Lung (tissue), 12 donors: ENCODE data around the gene PA2G4. TPM values are rescaled to one million over a fixed set of nuclear protein-coding genes. Genes with fewer than 3 reads are reported as not detected.

Source experiments
- ATAC-seq: fragments of 200-7000 bp; cut with Tn5 transposase; one replicate; pipeline ENCODE4 v1.9.1; 2020; ENCODE audit warnings: moderate number of reproducible peaks; ENCODE audit not compliant: insufficient read depth, low FRiP score
- DNase-seq, 3 donors: peaks; one replicate each; pipeline ENCODE4 v3.0.0-alpha.2; 2013 to 2017
- H3K27ac ChIP-seq, 2 donors: one replicate each; pipeline ENCODE4 v1.5.1; 2013; ENCODE audit warnings: mild to moderate bottlenecking in 2 of 2, moderate library complexity in 2 of 2, control low read depth in 1 of 2, inconsistent platforms in 1 of 2, low read depth in 1 of 2, low read length in 1 of 2
- H3K27me3 ChIP-seq, 3 donors: one replicate each; pipeline ENCODE4 v1.5.1; 2013; ENCODE audit warnings: low read length in 2 of 3; ENCODE audit not compliant: control insufficient read depth in 3 of 3, insufficient read depth in 3 of 3
- H3K36me3 ChIP-seq, 4 donors: one replicate each; pipeline ENCODE4 v1.5.1; 2013; ENCODE audit warnings: low read length in 4 of 4, mild to moderate bottlenecking in 1 of 4, moderate library complexity in 1 of 4; ENCODE audit not compliant: control insufficient read depth in 4 of 4, insufficient read depth in 4 of 4
- H3K4me1 ChIP-seq, 5 donors: one replicate each; pipeline ENCODE4 v1.5.1; 2013; ENCODE audit warnings: low read length in 5 of 5, mild to moderate bottlenecking in 2 of 5, moderate library complexity in 1 of 5; ENCODE audit not compliant: control insufficient read depth in 5 of 5, insufficient read depth in 5 of 5
- H3K4me3 ChIP-seq: one replicate; pipeline ENCODE4 v1.5.1; 2013; ENCODE audit warnings: mild to moderate bottlenecking, control low read depth, moderate library complexity
- H3K9ac ChIP-seq, 2 donors: one replicate each; pipeline ENCODE4 v1.5.1; 2013; ENCODE audit warnings: low read length in 2 of 2, control low read depth in 1 of 2; ENCODE audit not compliant: insufficient read depth in 1 of 2
- H3K9me3 ChIP-seq, 4 donors: one replicate each; pipeline ENCODE4 v1.5.1; 2013; ENCODE audit warnings: low read length in 3 of 4, mild to moderate bottlenecking in 1 of 4, moderate library complexity in 1 of 4; ENCODE audit not compliant: control insufficient read depth in 4 of 4, insufficient read depth in 3 of 4
- CTCF ChIP-seq: IDR thresholded peaks from 2 replicates; pipeline ENCODE4 v1.5.1; 2012; ENCODE audit warnings: mild to moderate bottlenecking; ENCODE audit errors: control extremely low read depth, extremely low read depth
- WGBS, 2 donors: extraction: QIAGEN DNeasy Blood & Tissue Kit; methylation state at CpG; one replicate each; pipeline ENCODE4 v1.1.7; 2013; 5-methylcytosine and 5-hydroxymethylcytosine counted together
- polyA plus RNA-seq, 2 donors: library from polyadenylated mRNA; stranded (reverse); fragments of 200-250 nt; gene quantifications; one replicate each; pipeline ENCODE4 v1.2.1, GENCODE V29; 2013
- total RNA-seq, 2 donors: library from RNA; depleted of rRNA in 1 of 2; stranded (reverse); fragments of >200 nt in 1 of 2; gene quantifications; one replicate each; pipeline ENCODE4 v1.2.1, GENCODE V29; 2014 to 2021
- donor health status: control.
- donor health status: control.
- donor health status: Bipolar disorder and iron deficiency.
- donor health status: healthy.
- donor health status: DM: yes; HTN: yes; CAD: no.

The PA2G4 gene
- total and polyA plus RNA-seq, 4 donors: 80.2 to 137 (median 89.4) TPM

DNA sequence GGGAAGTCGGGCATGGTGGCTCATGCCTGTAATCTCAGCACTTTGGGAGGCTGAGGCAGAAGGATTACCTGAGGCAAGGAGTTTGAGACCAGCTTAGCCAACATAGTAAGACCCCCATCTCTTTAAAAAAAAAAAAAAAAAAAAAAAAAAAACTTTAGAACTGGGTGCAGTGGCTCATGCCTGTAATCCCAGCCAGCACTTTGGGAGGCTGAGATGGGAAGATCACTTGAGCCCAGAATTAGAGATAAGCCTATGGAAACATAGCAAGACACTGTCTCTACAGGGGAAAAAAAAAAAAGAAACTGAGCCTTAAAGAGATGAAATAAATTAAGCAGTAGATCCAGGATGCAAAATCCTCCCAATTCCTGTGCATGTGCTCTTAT is 1.7 kb upstream of the PA2G4 start:
- Histone ChIP-seq H3K36me3 (peaks cover 4 to 13% (median 4%) of the 10 kb centered on the region in 4 donors), H3K4me1 (peaks cover 0 to 18% (median 3%) of the 10 kb centered on the region in 5 donors), H3K9me3 (no peaks in the 10 kb centered on the region), H3K9ac (no peak overlapping the region), H3K27me3 (no peaks in the 10 kb centered on the region), H3K27ac (no peak overlapping the region), H3K4me3 (no peak overlapping the region)
- DNase-seq (no peak), ATAC-seq (no peak)
- WGBS, 2 donors: 86 to 87% methylated on average over 1 of the region's 1 CpG
- no peak for TF ChIP-seq CTCF

- Histone ChIP-seq H3K36me3 (peaks cover 8 to 18% (median 9%) of the 10 kb centered on the region in 4 donors), H3K27me3 (no peaks in the 10 kb centered on the region), H3K9ac (peak overlapping the region in 1 of 2 donors; percentile 77), H3K4me3 (no peak overlapping the region), H3K27ac (peak overlapping the region in 1 of 2 donors; percentile 76), H3K9me3 (no peaks in the 10 kb centered on the region), H3K4me1 (peaks cover 0 to 18% (median 3%) of the 10 kb centered on the region in 5 donors)
- DNase-seq: no peak
- no peak for ATAC-seq
- WGBS, 2 donors: 45 to 47% methylated on average over 6 of the region's 6 CpGs
- TF ChIP-seq CTCF: no peak
These were observed 1.2 kb upstream of the PA2G4 start for GRCh38 chr12:56103066-56103711.

- Histone ChIP-seq H3K27me3 (no peaks in the 10 kb centered on the region), H3K9ac (peak overlapping the region in 1 of 2 donors; percentile 77), H3K36me3 (peaks cover 8 to 24% (median 11%) of the 10 kb centered on the region in 4 donors), H3K9me3 (no peaks in the 10 kb centered on the region), H3K27ac (peak overlapping the region; percentile 76 to 87), H3K4me1 (peaks cover 0 to 18% (median 3%) of the 10 kb centered on the region in 5 donors), H3K4me3 (peak overlapping the region; percentile 66)
- no peak for TF ChIP-seq CTCF
- ATAC-seq: peak; percentile 5
- WGBS, 2 donors: 1 to 4% methylated on average over 8 of the region's 8 CpGs
- DNase-seq: no peak
These were observed 593 bp upstream of the PA2G4 start for GRCh38 chr12:56103823-56104108.
